Left ventricle myocardium inferior (tissue), 1 donor: ENCODE measurements around the gene PRAMEF9. TPM values are rescaled to one million over a fixed set of nuclear protein-coding genes. Genes with fewer than 3 reads are reported as not detected.

ENCODE experiments used
- DNase-seq: peaks from one replicate; pipeline ENCODE4 v3.0.0-alpha.2; 2020
- H3K27ac ChIP-seq: fragments of 200-600 bp; replicated peaks from 2 replicates; pipeline ENCODE4 v1.8.0; 2021
- H3K27me3 ChIP-seq: fragments of 200-600 bp; 2 replicates; pipeline ENCODE4 v1.8.0; 2021; ENCODE audit warnings: low read depth
- H3K36me3 ChIP-seq: fragments of 200-600 bp; 2 replicates; pipeline ENCODE4 v1.8.0; 2021
- H3K4me1 ChIP-seq: fragments of 200-600 bp; 2 replicates; pipeline ENCODE4 v1.8.0; 2021
- H3K4me3 ChIP-seq: fragments of 200-600 bp; 2 replicates; pipeline ENCODE4 v1.8.0; 2021; ENCODE audit warnings: mild to moderate bottlenecking, moderate library complexity
- H3K9me3 ChIP-seq: fragments of 200-600 bp; replicated peaks from 2 replicates; pipeline ENCODE4 v1.8.0; 2021
- CTCF ChIP-seq: fragments of 200-600 bp; IDR thresholded peaks from 2 replicates; pipeline ENCODE4 v1.8.0; 2021; ENCODE audit warnings: antibody characterized with exemption, mild to moderate bottlenecking, borderline replicate concordance
- intact Hi-C: fragments of 100-400 bp; cut with micrococcal nuclease; formaldehyde crosslinking; loops from one replicate; pipeline ENCODE4 v1.11.0; 2022
- total RNA-seq: library from RNA; stranded (reverse); fragmentation: NEBNext Ultra II Directional; extraction: Animal tissue kit (Norgen Biotek cat#: 25700); gene quantifications from one replicate; pipeline ENCODE4 v1.2.1, GENCODE V29; 2021
- donor health status: DM: no; HTN: yes; CAD: no; lungs with severe emphysema.

Gene PRAMEF9
- total RNA-seq, 1 donor from 2014 or later: not detected

- peak; percentile 40 for TF ChIP-seq CTCF
- H3K36me3 ChIP-seq: no peaks in the 10 kb centered on the region
- peaks cover 4% of the 10 kb centered on the region for H3K9me3 ChIP-seq
- no peak overlapping the region for H3K4me3 ChIP-seq
- DNase-seq: no peak
- intact Hi-C loops: no loop called here
- no peak overlapping the region for H3K27ac ChIP-seq
- peaks cover 55% of the 10 kb centered on the region for H3K27me3 ChIP-seq
- no peaks in the 10 kb centered on the region for H3K4me1 ChIP-seq
These were observed 56.7 kb downstream of the PRAMEF9 start for GRCh38 chr1:13228343-13228781.

Other genes with a start within 250 kb of the PRAMEF9 start
- not detected for gene PRAMEF6, start 224.3 kb upstream of the PRAMEF9 start, total RNA-seq
- gene PRAMEF27, start 115.3 kb upstream of the PRAMEF9 start, total RNA-seq: not detected
- not detected for gene HNRNPCL3, start 111.1 kb upstream of the PRAMEF9 start, total RNA-seq
- gene PRAMEF25, start 101.1 kb upstream of the PRAMEF9 start, total RNA-seq: not detected
- not detected for gene HNRNPCL2, start 55.0 kb upstream of the PRAMEF9 start, total RNA-seq
- not detected for gene PRAMEF26, start 15.8 kb upstream of the PRAMEF9 start, total RNA-seq
- not detected for gene HNRNPCL4, start 6.2 kb upstream of the PRAMEF9 start, total RNA-seq
- not detected for gene PRAMEF13, start 29.6 kb downstream of the PRAMEF9 start, total RNA-seq
- not detected for gene PRAMEF18, start 54.3 kb downstream of the PRAMEF9 start, total RNA-seq
- gene PRAMEF5, start 82.3 kb downstream of the PRAMEF9 start, total RNA-seq: not detected
- not detected for gene PRAMEF8, start 113.3 kb downstream of the PRAMEF9 start, total RNA-seq
- not detected for gene PRAMEF33, start 131.7 kb downstream of the PRAMEF9 start, total RNA-seq
- not detected for gene PRAMEF15, start 143.7 kb downstream of the PRAMEF9 start, total RNA-seq
- gene PRAMEF14, start 175.3 kb downstream of the PRAMEF9 start, total RNA-seq: not detected
- not detected for gene PRAMEF19, start 200.1 kb downstream of the PRAMEF9 start, total RNA-seq
- not detected for gene PRAMEF17, start 217.8 kb downstream of the PRAMEF9 start, total RNA-seq
- not detected for gene PRAMEF20, start 238.6 kb downstream of the PRAMEF9 start, total RNA-seq